Stimulated activated CD8-positive, alpha-beta memory T cell treated with anti-CD3 and anti-CD28 coated beads, Interleukin-12 subunit alpha, Interleukin-12 subunit beta, amount 100 ng/mL, for 1 hour (primary cell): ENCODE measurements around the gene MAPKAPK3.

Experiments used
- DNase-seq: peaks from one replicate; pipeline ENCODE4 v3.0.0-alpha.2; 2020; ENCODE audit warnings: low read depth

The MAPKAPK3 gene

DNA sequence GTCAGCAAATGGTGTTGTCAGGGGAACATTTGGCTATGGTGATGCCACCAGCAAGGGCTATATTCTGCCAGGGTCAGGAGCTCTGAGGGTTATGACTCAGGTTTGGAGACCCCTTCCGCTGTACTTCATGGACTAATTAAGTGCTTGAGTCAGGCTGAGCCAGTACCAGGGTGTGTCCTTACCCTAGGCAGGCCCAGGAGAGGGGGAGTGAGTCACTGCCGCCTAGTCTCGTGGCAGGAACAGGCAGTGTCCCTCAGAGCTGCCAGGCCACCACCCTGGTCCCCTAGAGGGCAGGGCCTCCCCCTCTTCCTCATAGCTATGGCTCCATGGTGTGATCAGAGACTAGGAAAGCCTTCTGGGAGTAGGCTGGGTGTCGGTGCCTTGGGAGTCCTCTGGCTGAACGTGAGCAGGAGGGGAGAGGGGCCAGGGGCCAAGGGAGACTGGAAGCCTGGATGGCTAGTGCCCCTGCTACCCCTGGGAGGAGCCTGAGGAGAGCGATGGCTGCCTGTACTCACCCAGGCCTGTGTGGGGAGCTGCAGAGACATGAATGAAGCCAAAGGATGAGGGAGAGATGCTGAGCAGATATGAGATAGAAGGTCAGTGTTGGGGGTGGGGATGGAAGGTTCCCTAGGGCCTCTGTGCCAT is 10.6 kb downstream of the MAPKAPK3 start:
- DNase-seq: no peak

- DNase-seq: no peak
Observed at GRCh38 chr3:50628601-50629000, 11.7 kb downstream of the MAPKAPK3 start.

- no peak for DNase-seq
Observed at GRCh38 chr3:50630394-50630793, 13.4 kb downstream of the MAPKAPK3 start.

GRCh38 chr3:50630877-50631276 is 13.9 kb downstream of the MAPKAPK3 start:
- DNase-seq: no peak

DNA sequence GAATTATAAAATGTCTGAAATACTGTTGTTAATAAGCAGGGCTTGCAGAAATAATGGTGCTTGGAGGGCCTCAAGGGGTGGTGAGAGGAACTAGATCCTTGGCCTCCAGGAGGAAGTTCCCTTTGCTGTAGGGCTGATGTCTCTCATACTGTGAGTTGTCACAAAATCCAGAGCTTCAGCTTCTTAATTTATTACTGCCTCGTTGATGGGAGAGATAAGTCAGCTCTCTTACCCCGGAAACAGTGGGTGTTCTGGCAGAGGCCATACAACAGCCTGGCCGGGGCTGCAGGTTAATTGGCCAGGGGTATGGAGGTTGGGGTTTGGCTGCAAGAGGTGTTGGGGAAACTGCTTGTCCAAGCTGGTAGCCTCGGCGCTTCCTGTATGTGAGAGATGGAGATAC is 15.5 kb downstream of the MAPKAPK3 start:
- DNase-seq: no peak

- DNase-seq: no peak
Observed at GRCh38 chr3:50633230-50633790, 16.4 kb downstream of the MAPKAPK3 start.

GRCh38 chr3:50635066-50635465 is 18.1 kb downstream of the MAPKAPK3 start:
- no peak for DNase-seq

DNA sequence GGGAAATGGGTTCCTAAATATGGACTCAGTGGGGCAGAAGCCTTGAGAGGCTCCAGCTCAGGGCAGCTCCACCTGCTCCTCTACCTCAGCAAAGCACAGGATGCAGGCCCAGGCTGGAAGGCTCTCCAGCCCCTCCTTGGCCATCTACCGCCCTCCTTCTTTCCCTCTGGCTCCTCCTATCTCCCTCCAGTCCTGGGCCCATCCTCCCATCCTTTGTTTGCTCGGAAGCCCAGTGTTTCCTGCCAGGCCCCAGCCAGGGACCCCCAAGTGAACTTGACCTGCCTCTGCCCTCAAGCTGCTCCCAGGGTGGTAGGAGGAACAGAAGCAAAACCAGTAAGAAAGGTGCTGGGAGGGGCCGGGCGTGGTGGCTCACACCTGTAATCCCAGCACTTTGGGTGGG is 20.1 kb downstream of the MAPKAPK3 start:
- no peak for DNase-seq

DNA sequence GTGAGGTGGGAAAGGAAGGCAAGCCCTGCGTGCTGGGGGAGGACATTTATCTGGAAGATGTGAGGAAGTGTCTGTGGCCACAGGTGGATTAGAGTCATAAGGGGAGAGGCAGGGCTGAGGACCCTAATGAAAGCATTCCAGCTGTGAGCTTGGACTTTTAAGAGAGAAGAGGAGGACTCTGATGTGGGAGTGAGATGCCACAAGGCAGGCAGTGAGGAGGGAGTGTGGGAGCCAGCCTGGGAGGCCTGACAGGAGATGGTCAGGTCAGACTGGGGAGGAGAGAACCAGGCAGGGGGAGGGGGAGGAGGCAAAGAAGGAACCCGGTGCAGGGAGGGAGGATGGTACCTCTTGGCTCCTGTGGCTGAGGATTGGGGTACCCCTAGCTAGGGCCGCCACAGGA is 21.0 kb downstream of the MAPKAPK3 start:
- DNase-seq: no peak

GRCh38 chr3:50639055-50639494 is 22.1 kb downstream of the MAPKAPK3 start:
- DNase-seq: no peak

GRCh38 chr3:50642382-50642781 is 25.4 kb downstream of the MAPKAPK3 start:
- no peak for DNase-seq

GRCh38 chr3:50644561-50644960 is 27.6 kb downstream of the MAPKAPK3 start:
- no peak for DNase-seq

DNA sequence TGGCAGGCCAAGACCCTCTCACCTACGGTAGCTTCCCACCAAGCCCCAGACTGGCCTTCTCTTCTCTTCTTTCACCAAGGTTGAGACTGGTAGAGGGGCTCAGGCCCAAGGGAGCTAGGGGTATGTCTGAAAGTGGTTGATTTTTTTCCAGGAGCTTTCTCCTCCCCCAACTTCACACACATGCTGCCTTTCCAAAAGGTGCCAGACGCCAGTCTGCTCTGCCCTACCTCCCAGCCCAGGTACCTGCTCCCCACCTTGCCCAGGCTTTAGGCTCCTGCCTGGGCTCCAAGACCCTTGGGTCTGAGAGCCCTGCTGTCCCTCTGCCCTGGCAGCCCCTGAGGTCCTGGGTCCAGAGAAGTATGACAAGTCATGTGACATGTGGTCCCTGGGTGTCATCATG is 28.4 kb downstream of the MAPKAPK3 start:
- no peak for DNase-seq

DNA sequence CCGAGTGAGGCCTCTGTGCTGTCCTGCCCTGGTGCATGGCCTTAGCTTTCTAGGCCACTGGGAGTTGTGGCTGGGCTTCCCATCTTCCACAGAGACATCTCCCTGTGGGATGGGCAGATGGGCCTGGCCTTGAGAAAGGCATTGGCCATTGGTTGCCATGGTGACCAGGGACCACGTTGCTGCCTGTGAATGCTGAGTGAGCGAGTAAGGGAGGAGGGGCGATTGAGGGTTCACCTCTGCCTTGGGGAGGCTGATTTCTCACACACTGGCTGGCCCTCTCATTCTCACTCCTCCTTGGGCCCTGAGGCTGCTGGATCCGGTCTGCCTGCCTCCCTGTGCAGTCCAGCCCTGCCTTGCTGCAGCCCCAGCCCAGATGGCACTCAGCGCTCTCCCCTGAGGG is 31.4 kb downstream of the MAPKAPK3 start:
- DNase-seq: no peak

DNA sequence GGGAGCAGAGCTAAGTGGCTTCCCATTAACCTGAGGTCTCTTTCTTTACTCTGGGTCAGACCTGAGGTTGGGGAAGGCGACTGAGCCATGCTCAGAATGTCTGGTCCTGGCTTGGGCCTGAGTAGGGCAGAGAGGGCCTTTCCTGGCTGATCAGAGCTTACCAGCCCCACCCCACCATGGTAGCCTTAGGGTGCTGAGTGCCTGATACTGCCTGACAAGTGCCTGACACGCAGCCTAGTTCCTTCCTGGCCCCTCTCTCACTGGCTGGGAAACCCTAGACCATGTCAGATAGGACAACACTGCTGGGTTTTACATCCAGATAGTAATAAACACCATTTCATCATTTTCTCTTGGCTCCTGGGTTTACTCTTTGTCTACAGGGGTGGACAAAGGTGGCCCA is 32.0 kb downstream of the MAPKAPK3 start:
- no peak for DNase-seq

GRCh38 chr3:50649451-50649931 is 32.5 kb downstream of the MAPKAPK3 start:
- DNase-seq: no peak

DNA sequence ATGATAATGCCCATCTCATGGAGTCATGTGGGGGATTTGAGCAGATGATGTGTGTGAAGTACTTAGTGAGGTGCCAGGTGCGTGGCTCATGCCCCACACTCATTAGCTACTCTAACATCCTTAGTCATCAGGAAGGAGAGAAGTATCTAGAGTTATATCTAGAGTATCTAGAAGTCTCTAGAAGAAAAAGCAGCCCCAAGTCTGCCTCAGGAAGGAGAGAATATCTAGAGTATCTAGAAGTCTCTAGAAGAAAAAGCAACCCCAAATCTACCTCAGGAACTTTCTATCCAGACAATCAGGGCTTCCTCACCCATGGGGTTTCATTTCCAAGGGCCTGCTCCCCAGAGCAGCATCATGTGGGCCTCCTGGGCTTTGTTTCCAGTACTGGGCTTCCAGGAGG is 33.1 kb downstream of the MAPKAPK3 start:
- DNase-seq: no peak

DNA sequence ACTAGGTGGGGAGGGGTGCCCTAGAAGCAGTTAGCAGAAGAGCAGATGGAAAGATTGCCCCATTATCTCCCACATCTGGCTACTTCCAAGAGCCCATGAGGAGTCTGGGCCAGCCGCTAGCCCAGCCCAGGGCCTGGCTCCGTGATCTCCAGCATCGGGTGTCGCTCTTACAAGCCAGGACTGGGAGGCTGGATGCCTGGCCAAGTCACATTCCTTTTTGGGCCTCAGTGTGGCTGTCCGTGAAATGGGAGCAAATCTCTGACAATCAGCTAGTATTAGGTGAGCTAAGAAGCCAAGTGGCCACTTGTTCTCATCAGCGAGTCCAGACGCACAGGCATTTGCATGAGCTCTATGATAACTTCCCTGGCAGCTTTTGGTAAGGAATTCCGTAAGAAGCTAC is 34.5 kb downstream of the MAPKAPK3 start:
- no peak for DNase-seq

- no peak for DNase-seq
Observed at GRCh38 chr3:50651920-50652529, 35.1 kb downstream of the MAPKAPK3 start.

GRCh38 chr3:50652709-50653108 is 35.8 kb downstream of the MAPKAPK3 start:
- DNase-seq: peak; percentile 23

DNA sequence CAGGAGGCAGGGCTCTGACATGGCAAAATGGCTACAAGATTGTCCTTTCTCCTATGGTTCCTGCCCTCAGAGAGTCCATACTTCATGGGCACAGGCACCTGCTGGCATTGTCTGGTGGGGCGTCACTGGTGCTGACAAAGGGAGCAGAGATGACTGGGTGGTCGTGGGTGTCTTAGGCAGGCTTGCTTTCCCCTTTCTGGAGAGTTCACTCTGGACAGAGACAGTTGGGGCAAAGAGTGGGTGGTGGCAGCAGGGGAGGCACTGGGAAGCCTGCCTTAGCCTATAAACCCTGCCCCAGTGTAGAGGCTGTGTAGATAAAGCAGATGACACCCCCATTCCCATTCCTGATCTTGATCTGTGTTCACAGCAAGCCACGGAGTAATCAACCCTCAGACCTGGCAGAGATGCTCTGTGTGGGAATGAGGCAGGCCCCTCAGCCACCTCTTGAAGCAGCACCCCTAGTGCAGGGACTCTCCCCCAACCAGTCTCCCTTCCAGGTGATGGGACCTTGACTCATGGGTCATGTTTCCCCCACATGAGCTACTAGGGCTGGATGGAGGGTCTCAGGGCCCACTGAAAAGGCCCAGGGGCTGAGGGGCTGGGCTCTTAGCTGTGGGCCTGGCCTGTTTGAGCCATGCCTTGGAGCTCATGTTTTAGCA is 37.1 kb downstream of the MAPKAPK3 start:
- DNase-seq: no peak

- no peak for DNase-seq
Observed at GRCh38 chr3:50655009-50655830, 38.3 kb downstream of the MAPKAPK3 start.
